ENCODE measurements around the gene DNAJB8.

Gene DNAJB8

GRCh38 chr3:128478576-128479506 lies 12.2 kb upstream of the DNAJB8 start:
- Histone ChIP-seq H4K20me1 (ENCODE audit: control insufficient read depth, insufficient read depth, low read depth, low read length) (no peaks in the 10 kb centered on the region), H3K36me3 (ENCODE audit: control insufficient read depth, low read length) (no peaks in the 10 kb centered on the region), H3K4me3 (ENCODE audit: low read length) (no peak overlapping the region), H3K4me2 (ENCODE audit: low read length) (no peak overlapping the region), H3K27ac (ENCODE audit: low read depth, low read length) (no peak overlapping the region), H3F3A (ENCODE audit: control insufficient read depth, insufficient read depth) (no peaks in the 10 kb centered on the region), H3K4me1 (ENCODE audit: control insufficient read depth, low read length) (no peaks in the 10 kb centered on the region), H3K27me3 (ENCODE audit: control insufficient read depth, low read length) (peaks cover 14% of the 10 kb centered on the region), H3K79me2 (ENCODE audit: control insufficient read depth, low read length) (no peaks in the 10 kb centered on the region), H3K9me3 (ENCODE audit: control insufficient read depth, insufficient read depth, low read length) (no peaks in the 10 kb centered on the region), H3K9me2 (replicated peaks; ENCODE audit: control insufficient read depth, low read length) (no peaks in the 10 kb centered on the region)
- no peak for TF ChIP-seq CTCF (IDR thresholded peaks at IDR 0.05; ENCODE audit: low read depth, low read length, poor library complexity, severe bottlenecking)
- TF ChIP-seq EZH2phosphoT487 (IDR thresholded peaks at IDR 0.05; ENCODE audit: borderline replicate concordance, low read length): no peak

- H4K20me1 ChIP-seq (ENCODE audit: control insufficient read depth, insufficient read depth, low read depth, low read length): no peaks in the 10 kb centered on the region
- no peak overlapping the region for H3K4me3 ChIP-seq (ENCODE audit: low read length)
- no peaks in the 10 kb centered on the region for H3K9me2 ChIP-seq (replicated peaks; ENCODE audit: control insufficient read depth, low read length)
- H3K4me1 ChIP-seq (ENCODE audit: control insufficient read depth, low read length): no peaks in the 10 kb centered on the region
- H3K27ac ChIP-seq (ENCODE audit: low read depth, low read length): no peak overlapping the region
- no peaks in the 10 kb centered on the region for H3F3A ChIP-seq (ENCODE audit: control insufficient read depth, insufficient read depth)
- H3K9me3 ChIP-seq (ENCODE audit: control insufficient read depth, insufficient read depth, low read length): no peaks in the 10 kb centered on the region
- no peaks in the 10 kb centered on the region for H3K27me3 ChIP-seq (ENCODE audit: control insufficient read depth, low read length)
- H3K36me3 ChIP-seq (ENCODE audit: control insufficient read depth, low read length): no peaks in the 10 kb centered on the region
- H3K79me2 ChIP-seq (ENCODE audit: control insufficient read depth, low read length): no peaks in the 10 kb centered on the region
- no peak overlapping the region for H3K4me2 ChIP-seq (ENCODE audit: low read length)
- TF ChIP-seq EZH2phosphoT487 (IDR thresholded peaks at IDR 0.05; ENCODE audit: borderline replicate concordance, low read length) (no peak), CTCF (IDR thresholded peaks at IDR 0.05; ENCODE audit: low read depth, low read length, poor library complexity, severe bottlenecking) (no peak)
These were observed 10.0 kb upstream of the DNAJB8 start for GRCh38 chr3:128476659-128477058.

- Histone ChIP-seq H3K79me2 (ENCODE audit: control insufficient read depth, low read length) (no peaks in the 10 kb centered on the region), H3K36me3 (ENCODE audit: control insufficient read depth, low read length) (no peaks in the 10 kb centered on the region), H3K4me3 (ENCODE audit: low read length) (no peak overlapping the region), H3K9me2 (replicated peaks; ENCODE audit: control insufficient read depth, low read length) (no peaks in the 10 kb centered on the region), H3K27me3 (ENCODE audit: control insufficient read depth, low read length) (no peaks in the 10 kb centered on the region), H3K4me1 (ENCODE audit: control insufficient read depth, low read length) (no peaks in the 10 kb centered on the region), H3K9me3 (ENCODE audit: control insufficient read depth, insufficient read depth, low read length) (no peaks in the 10 kb centered on the region), H3K4me2 (ENCODE audit: low read length) (no peak overlapping the region), H4K20me1 (ENCODE audit: control insufficient read depth, insufficient read depth, low read depth, low read length) (no peaks in the 10 kb centered on the region), H3F3A (ENCODE audit: control insufficient read depth, insufficient read depth) (no peaks in the 10 kb centered on the region), H3K27ac (ENCODE audit: low read depth, low read length) (no peak overlapping the region)
- TF ChIP-seq EZH2phosphoT487 (IDR thresholded peaks at IDR 0.05; ENCODE audit: borderline replicate concordance, low read length) (no peak), CTCF (IDR thresholded peaks at IDR 0.05; ENCODE audit: low read depth, low read length, poor library complexity, severe bottlenecking) (no peak)
These were observed 8.7 kb upstream of the DNAJB8 start for GRCh38 chr3:128475355-128475754.
